ENCODE results near the gene FIBP. TPM values are rescaled to one million over a fixed set of nuclear protein-coding genes. Genes with fewer than 3 reads are reported as not detected.

FIBP gene
- total and polyA plus RNA-seq, 2 experiments from 2014 or later: 140 to 199 TPM

DNA sequence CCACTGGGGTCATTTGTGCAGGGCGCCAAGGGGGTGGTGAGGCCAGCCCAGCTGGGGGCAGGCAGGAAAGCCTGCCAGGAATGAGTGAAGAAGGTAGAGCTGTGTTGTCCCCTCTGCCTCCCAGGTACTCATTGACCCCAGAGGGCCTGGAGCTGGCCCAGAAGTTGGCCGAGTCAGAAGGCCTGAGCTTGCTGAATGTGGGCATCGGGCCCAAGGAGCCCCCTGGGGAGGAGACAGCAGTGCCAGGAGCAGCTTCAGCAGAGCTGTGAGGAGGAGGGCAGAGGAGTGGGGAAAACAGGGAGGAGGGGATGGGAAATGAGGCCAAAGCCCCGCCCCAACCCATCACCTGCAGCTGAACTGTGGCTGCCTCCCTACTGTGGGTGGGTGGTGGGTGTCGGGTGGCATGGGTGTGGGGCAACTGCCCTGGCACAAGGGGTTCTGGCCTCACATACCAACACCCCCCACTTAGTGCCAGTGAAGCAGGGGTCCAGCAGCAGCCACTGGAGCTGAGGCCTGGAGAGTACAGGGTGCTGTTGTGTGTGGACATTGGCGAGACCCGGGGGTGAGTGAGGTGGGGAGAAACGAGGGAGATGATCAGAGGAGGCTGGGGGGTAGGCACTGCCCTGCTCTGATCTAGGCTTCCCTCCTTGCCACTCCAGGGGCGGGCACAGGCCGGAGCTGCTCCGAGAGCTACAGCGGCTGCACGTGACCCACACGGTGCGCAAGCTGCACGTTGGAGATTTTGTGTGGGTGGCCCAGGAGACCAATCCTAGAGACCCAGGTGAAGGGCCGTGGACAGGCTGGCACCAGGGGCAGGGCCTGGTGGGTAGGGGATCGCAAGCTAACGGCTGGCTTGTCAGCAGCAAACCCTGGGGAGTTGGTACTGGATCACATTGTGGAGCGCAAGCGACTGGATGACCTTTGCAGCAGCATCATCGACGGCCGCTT, 25.1 kb downstream of the FIBP start:
- Histone ChIP-seq H3K36me3 (peaks cover 45% of the 10 kb centered on the region), H3K27me3 (no peaks in the 10 kb centered on the region), H3K4me1 (ENCODE audit: low read depth) (peaks cover 2% of the 10 kb centered on the region), H3K4me3 (no peak overlapping the region), H3K9me3 (ENCODE audit: low read depth) (no peaks in the 10 kb centered on the region), H3K27ac (no peak overlapping the region)
- TF ChIP-seq, protein P1, sequence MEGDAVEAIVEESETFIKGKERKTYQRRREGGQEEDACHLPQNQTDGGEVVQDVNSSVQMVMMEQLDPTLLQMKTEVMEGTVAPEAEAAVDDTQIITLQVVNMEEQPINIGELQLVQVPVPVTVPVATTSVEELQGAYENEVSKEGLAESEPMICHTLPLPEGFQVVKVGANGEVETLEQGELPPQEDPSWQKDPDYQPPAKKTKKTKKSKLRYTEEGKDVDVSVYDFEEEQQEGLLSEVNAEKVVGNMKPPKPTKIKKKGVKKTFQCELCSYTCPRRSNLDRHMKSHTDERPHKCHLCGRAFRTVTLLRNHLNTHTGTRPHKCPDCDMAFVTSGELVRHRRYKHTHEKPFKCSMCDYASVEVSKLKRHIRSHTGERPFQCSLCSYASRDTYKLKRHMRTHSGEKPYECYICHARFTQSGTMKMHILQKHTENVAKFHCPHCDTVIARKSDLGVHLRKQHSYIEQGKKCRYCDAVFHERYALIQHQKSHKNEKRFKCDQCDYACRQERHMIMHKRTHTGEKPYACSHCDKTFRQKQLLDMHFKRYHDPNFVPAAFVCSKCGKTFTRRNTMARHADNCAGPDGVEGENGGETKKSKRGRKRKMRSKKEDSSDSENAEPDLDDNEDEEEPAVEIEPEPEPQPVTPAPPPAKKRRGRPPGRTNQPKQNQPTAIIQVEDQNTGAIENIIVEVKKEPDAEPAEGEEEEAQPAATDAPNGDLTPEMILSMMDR (IDR thresholded peaks at IDR 0.05; ENCODE audit: low read depth, low read length): no peak
- no peak for DNase-seq (ENCODE audit: low read depth in 1 of 2, low spot score in 1 of 2)

- H3K4me3 ChIP-seq: no peak overlapping the region
- no peak overlapping the region for H3K27ac ChIP-seq
- no peaks in the 10 kb centered on the region for H3K27me3 ChIP-seq
- DNase-seq (ENCODE audit: low read depth in 1 of 2, low spot score in 1 of 2): no peak
- peaks cover 2% of the 10 kb centered on the region for H3K4me1 ChIP-seq (ENCODE audit: low read depth)
- TF ChIP-seq, protein P1 (IDR thresholded peaks at IDR 0.05; ENCODE audit: low read depth, low read length): no peak
- no peaks in the 10 kb centered on the region for H3K9me3 ChIP-seq (ENCODE audit: low read depth)
- H3K36me3 ChIP-seq: peaks cover 44% of the 10 kb centered on the region
Observed at GRCh38 chr11:65862191-65862735, 26.0 kb downstream of the FIBP start.

- no peaks in the 10 kb centered on the region for H3K9me3 ChIP-seq (ENCODE audit: low read depth)
- H3K27ac ChIP-seq: peak overlapping the region; percentile 99
- H3K4me3 ChIP-seq: peak overlapping the region; percentile 78
- peaks cover 38% of the 10 kb centered on the region for H3K36me3 ChIP-seq
- H3K4me1 ChIP-seq (ENCODE audit: low read depth): peaks cover 2% of the 10 kb centered on the region
- no peak for DNase-seq (ENCODE audit: low read depth in 1 of 2, low spot score in 1 of 2)
- no peaks in the 10 kb centered on the region for H3K27me3 ChIP-seq
- TF ChIP-seq, protein P1 (IDR thresholded peaks at IDR 0.05; ENCODE audit: low read depth, low read length): no peak
Observed at GRCh38 chr11:65861533-65862183, 26.6 kb downstream of the FIBP start.

DNA sequence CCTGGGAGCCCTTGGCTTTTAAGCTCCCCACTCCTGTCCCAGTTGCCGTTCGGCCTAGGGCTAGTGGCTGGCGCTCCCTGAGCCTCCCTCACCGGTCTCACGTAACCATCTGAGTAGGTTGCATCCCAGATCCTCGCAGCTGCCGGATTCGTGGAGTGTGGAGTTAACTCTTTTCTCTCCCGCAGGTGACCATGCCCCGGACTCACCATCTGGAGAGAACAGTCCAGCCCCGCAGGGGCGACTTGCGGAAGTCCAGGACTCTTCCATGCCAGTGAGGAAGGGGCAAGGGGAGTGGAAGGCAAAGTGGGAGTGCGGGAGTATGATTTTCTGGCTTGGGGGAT, 27.1 kb downstream of the FIBP start:
- TF ChIP-seq, protein P1 (IDR thresholded peaks at IDR 0.05; ENCODE audit: low read depth, low read length): no peak
- no peak for DNase-seq (ENCODE audit: low read depth in 1 of 2, low spot score in 1 of 2)
- Histone ChIP-seq H3K27me3 (no peaks in the 10 kb centered on the region), H3K36me3 (peaks cover 34% of the 10 kb centered on the region), H3K9me3 (ENCODE audit: low read depth) (no peaks in the 10 kb centered on the region), H3K4me3 (peak overlapping the region; percentile 78), H3K27ac (peak overlapping the region; percentile 99), H3K4me1 (ENCODE audit: low read depth) (peaks cover 7% of the 10 kb centered on the region)

DNA sequence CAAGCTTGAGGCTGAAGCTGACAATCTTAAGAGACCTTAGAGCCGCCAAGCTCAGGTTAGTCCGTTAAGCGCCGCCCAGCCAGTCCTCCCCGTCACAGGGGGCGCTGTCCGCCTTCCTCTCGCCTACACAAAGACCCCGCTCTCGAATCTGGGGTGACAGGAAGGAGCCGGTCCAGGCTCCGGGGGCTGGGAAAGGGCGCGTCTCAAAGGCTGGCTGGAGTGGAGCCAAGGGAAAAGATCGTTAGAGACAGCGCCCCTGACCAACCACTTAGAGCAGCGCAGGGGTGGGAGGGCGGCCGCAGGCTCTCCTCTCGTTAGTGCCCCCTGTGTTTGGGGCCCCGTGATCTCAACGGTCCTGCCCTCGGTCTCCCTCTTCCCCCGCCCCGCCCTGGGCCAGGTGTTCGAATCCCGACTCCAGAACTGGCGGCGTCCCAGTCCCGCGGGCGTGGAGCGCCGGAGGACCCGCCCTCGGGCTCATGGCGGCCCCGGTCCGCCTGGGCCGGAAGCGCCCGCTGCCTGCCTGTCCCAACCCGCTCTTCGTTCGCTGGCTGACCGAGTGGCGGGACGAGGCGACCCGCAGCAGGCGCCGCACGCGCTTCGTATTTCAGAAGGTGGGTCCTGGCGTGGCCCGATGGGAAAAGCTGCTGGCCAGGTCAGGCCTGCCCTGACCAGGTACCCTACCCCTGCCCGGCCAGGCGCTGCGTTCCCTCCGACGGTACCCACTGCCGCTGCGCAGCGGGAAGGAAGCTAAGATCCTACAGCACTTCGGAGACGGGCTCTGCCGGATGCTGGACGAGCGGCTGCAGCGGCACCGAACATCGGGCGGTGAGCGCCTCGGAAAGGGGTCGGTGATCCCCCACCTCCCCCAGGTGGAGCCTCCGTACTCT, 27.8 kb downstream of the FIBP start, which contains the start of gene MUS81:
TSS of gene MUS81 (plus strand) at position 156 of the 887 bp plus-strand sequence. CDS start at position 477, 321 bp downstream.
- H3K36me3 ChIP-seq: peaks cover 34% of the 10 kb centered on the region

More for the DNA sequence above, 27.8 kb downstream of the FIBP start, which contains the start of gene MUS81:
- Histone ChIP-seq H3K27me3 (no peaks in the 10 kb centered on the region), H3K4me1 (ENCODE audit: low read depth) (peaks cover 7% of the 10 kb centered on the region), H3K9me3 (ENCODE audit: low read depth) (no peaks in the 10 kb centered on the region), H3K27ac (peak within 1 kb of the TSS; percentile 99), H3K4me3 (peak within 1 kb of the TSS; percentile 78)
- peak; percentile 99 for DNase-seq (ENCODE audit: low read depth in 1 of 2, low spot score in 1 of 2)
- TF ChIP-seq, protein P1 (IDR thresholded peaks at IDR 0.05; ENCODE audit: low read depth, low read length): peak; percentile 85

Data from cardiac muscle cell (in vitro differentiated cells and primary cell).